Panc1 (cell line): ENCODE measurements around the gene ATP6V1C2. TPM values are rescaled to one million over a fixed set of nuclear protein-coding genes. Genes with fewer than 3 reads are reported as not detected.
A peak's percentile ranks its signal among the peaks of the same experiment; 100 is the strongest.

Experiments
- ATAC-seq: fragments of 200-7000 bp; cut with Tn5 transposase; 2 replicates; pipeline ENCODE4 v1.9.1; 2020; ENCODE audit warnings: mild to moderate bottlenecking, moderate library complexity
- Bru-seq: library from RNA; stranded (reverse); fragments of 400-500 nt; gene quantifications from one replicate; lab custom pipeline; 2021; lab: Mats Ljungman, UMichigan
- BruChase-seq, 2 experiments: library from RNA; stranded (reverse); fragments of 400-500 nt; gene quantifications; one replicate each; lab custom pipeline; 2021; lab: Mats Ljungman, UMichigan
- BruUV-seq: library from RNA; stranded (reverse); fragments of 400-500 nt; replicated peaks from 2 replicates; lab custom pipeline; 2021; lab: Mats Ljungman, UMichigan
- CTCF ChIA-PET: fragments of 300-600 bp; sonication (Branson Sonifier 250); formaldehyde crosslinking; loops from one replicate; lab custom pipeline; 2022; ENCODE audit warnings: antibody characterized with exemption; lab: Charles Lee
- POLR2A ChIA-PET: fragments of 300-600 bp; sonication (Branson Sonifier 250); formaldehyde crosslinking; loops from one replicate; lab custom pipeline; 2022; ENCODE audit warnings: antibody characterized with exemption; lab: Charles Lee
- DNase-seq: peaks from one replicate; pipeline ENCODE4 v3.0.0-alpha.2; 2010; ENCODE audit warnings: low read depth, low spot score
- H3K27ac ChIP-seq: 2 replicates; pipeline ENCODE4 v1.5.1; 2011; ENCODE audit warnings: mild to moderate bottlenecking, low read length, inconsistent platforms
- H3K27me3 ChIP-seq: fragments of 200-500 bp; sonication (Bioruptor generic); 2 replicates; pipeline ENCODE4 v1.6.0; 2014; ENCODE audit warnings: low read length, inconsistent platforms; ENCODE audit not compliant: control insufficient read depth, insufficient read depth
- H3K36me3 ChIP-seq: fragments of 200-500 bp; sonication (Bioruptor generic); 2 replicates; pipeline ENCODE4 v1.5.1; 2014; ENCODE audit warnings: inconsistent platforms, mild to moderate bottlenecking, low read length, moderate library complexity; ENCODE audit not compliant: control insufficient read depth, insufficient read depth
- H3K4me1 ChIP-seq: 2 replicates; pipeline ENCODE4 v1.5.1; 2011; ENCODE audit warnings: inconsistent platforms, mild to moderate bottlenecking, low read length, moderate library complexity; ENCODE audit not compliant: control insufficient read depth, insufficient read depth
- H3K4me3 ChIP-seq, 2 experiments: 2 replicates each; pipeline ENCODE4 v1.5.1; 2011 to 2012; ENCODE audit warnings: low read depth in 2 of 2, low read length in 2 of 2, mild to moderate bottlenecking in 2 of 2, inconsistent platforms in 1 of 2, moderate library complexity in 1 of 2
- H3K9me3 ChIP-seq: fragments of 200-500 bp; sonication (Bioruptor generic); 2 replicates; pipeline ENCODE4 v1.5.1; 2014; ENCODE audit warnings: low read depth, mild to moderate bottlenecking, inconsistent platforms, low read length, moderate library complexity; ENCODE audit not compliant: control insufficient read depth, insufficient read depth
- CTCF ChIP-seq: fragments of 450-650 bp; IDR thresholded peaks from 2 replicates; pipeline ENCODE4 v1.5.1; 2017; ENCODE audit warnings: mild to moderate bottlenecking
- POLR2AphosphoS5 ChIP-seq: IDR thresholded peaks from 2 replicates; pipeline ENCODE4 v1.6.1; 2012; ENCODE audit warnings: mild to moderate bottlenecking, low read depth, low read length, moderate library complexity
- REST ChIP-seq, 2 experiments: IDR thresholded peaks; 2 replicates each; pipeline ENCODE4 v1.6.1; 2011 to 2012; ENCODE audit warnings: low read depth in 2 of 2, control low read depth in 1 of 2, low read length in 1 of 2, mild to moderate bottlenecking in 1 of 2, moderate library complexity in 1 of 2; ENCODE audit not compliant: insufficient read depth in 1 of 2
- SIN3A ChIP-seq: IDR thresholded peaks from 2 replicates; pipeline ENCODE4 v1.6.1; 2012; ENCODE audit warnings: low read depth, mild to moderate bottlenecking, low read length, moderate library complexity, borderline replicate concordance; ENCODE audit not compliant: insufficient read depth
- TCF7L2 ChIP-seq: IDR thresholded peaks from 2 replicates; pipeline ENCODE4 v1.6.1; 2011; ENCODE audit warnings: mild to moderate bottlenecking, low read depth, low read length, inconsistent platforms
- in situ Hi-C: cut with HindIII; loops from 2 replicates; pipeline ENCODE4 v1.10.0; 2016; ENCODE audit warnings: low sequenced_read_pairs, low pct_unique_long_range_greater_than_20kb
- intact Hi-C: fragments of 100-400 bp; cut with micrococcal nuclease; formaldehyde crosslinking; loops from one replicate; pipeline ENCODE4 v1.10.0; 2022; ENCODE audit not compliant: unreplicated experiment
- long read RNA-seq: library from polyadenylated mRNA; unstranded; transcript quantifications from one replicate; pipeline ENCODE4 v2.0.0, GENCODE V29; 2021; ENCODE audit not compliant: unreplicated experiment
- polyA plus RNA-seq: library from polyadenylated mRNA; unstranded; fragments of >200 nt; gene quantifications from one replicate; pipeline ENCODE4 v1.2.1, GENCODE V29; 2012; ENCODE audit warnings: missing spikeins; ENCODE audit not compliant: insufficient read length
- total RNA-seq: library from RNA; stranded (reverse); gene quantifications from one replicate; pipeline ENCODE4 v1.2.1, GENCODE V29; 2021; ENCODE audit not compliant: unreplicated experiment

Gene ATP6V1C2
- total RNA-seq (0.54 TPM), Bru-seq, nascent RNA (percentile 12 among the genes with signal in this experiment), BruChase-seq, experiment 1, labeled RNA remaining after a 2-hour chase (percentile 13 among the genes with signal in this experiment), BruChase-seq, experiment 2, labeled RNA remaining after a 6-hour chase (percentile 13 among the genes with signal in this experiment)
- 0.40 TPM for polyA plus RNA-seq
- long read RNA-seq, partial matches to known transcripts = 0 of 2 reads
- long read RNA-seq, other reads (novel, unspliced or antisense) = 1 of 2 reads

GRCh38 chr2:10721396-10722251 is at the start of gene ATP6V1C2:
Gene ATP6V1C2 (plus strand): TSS chr2:10721630. CDS start chr2:10722850, 1,220 bp downstream.
- H3K36me3 ChIP-seq = no peaks in the 10 kb centered on the region
- peak; percentile 71 for ATAC-seq
- no peak for DNase-seq
- no TSS peak for BruUV-seq
- in situ Hi-C loops = no loop called here
- peaks cover 5% of the 10 kb centered on the region for H3K4me1 ChIP-seq
- H3K9me3 ChIP-seq = no peaks in the 10 kb centered on the region
- H3K4me3 ChIP-seq = peak within 1 kb of the TSS; percentile 38 to 46
- intact Hi-C loops = no loop called here
- ChIA-PET CTCF (no interaction called here), POLR2A (no interaction called here)
- no peak for TF ChIP-seq REST (IDR thresholded peaks at IDR 0.05; ENCODE audit: insufficient read depth in 1 of 2, low read depth in 2 of 2, low read length in 1 of 2)
- TF ChIP-seq SIN3A = no peak
- TF ChIP-seq POLR2AphosphoS5 = no peak
- TF ChIP-seq TCF7L2 = no peak
- TF ChIP-seq CTCF = no peak
- no peak within 1 kb of the TSS for H3K27ac ChIP-seq
- peaks cover 29% of the 10 kb centered on the region for H3K27me3 ChIP-seq

- DNase-seq (no peak), ATAC-seq (no peak)
- in situ Hi-C loops = no loop called here
- ChIA-PET POLR2A (interaction anchor here (0.6 kb wide), 1 partner anchor 100 kb away, joined by 8 read pairs; no protein-coding TSS in a partner anchor), CTCF (interaction anchor here (0.6 kb wide), 1 partner anchor 225 kb away, joined by 3 read pairs; no protein-coding TSS in a partner anchor)
- no peaks in the 10 kb centered on the region for H3K27me3 ChIP-seq
- TF ChIP-seq CTCF (no peak), TCF7L2 (no peak), POLR2AphosphoS5 (no peak), SIN3A (no peak), REST (IDR thresholded peaks at IDR 0.05; ENCODE audit: insufficient read depth in 1 of 2, low read depth in 2 of 2, low read length in 1 of 2) (no peak)
- intact Hi-C loops = no loop called here
- H3K9me3 ChIP-seq = no peaks in the 10 kb centered on the region
- H3K4me1 ChIP-seq = no peaks in the 10 kb centered on the region
- H3K36me3 ChIP-seq = peaks cover 5% of the 10 kb centered on the region; the same call in 1 of the 2 replicates
- H3K27ac ChIP-seq = no peak overlapping the region
- no TSS peak for BruUV-seq
- no peak overlapping the region for H3K4me3 ChIP-seq
Observed at GRCh38 chr2:10675131-10675530, 46.3 kb upstream of the ATP6V1C2 start.
